ENCODE results near the gene CIDEB. TPM values are rescaled to one million over a fixed set of nuclear protein-coding genes. Genes with fewer than 3 reads are reported as not detected.

The CIDEB gene
- total and polyA plus RNA-seq, 2 of the 8 experiments (the other 6 are each of a cell fraction or from before 2014, with no cell fraction given), result 0.11 TPM; not detected in 1

GRCh38 chr14:24278424-24278823 lies 29.4 kb downstream of the CIDEB start:
- H2BK120ac ChIP-seq (replicated peaks; ENCODE audit: low read depth, low read length), result no peak overlapping the region
- no peak overlapping the region for H3K9ac ChIP-seq (replicated peaks in 1 of 4; ENCODE audit: extremely low read depth in 1 of 4, low read depth in 3 of 4, low read length in 3 of 4)
- 92% methylated on average over 5 of the region's 5 CpGs; no CpG with 5 or more reads in 1 of the 2 experiments for WGBS, 2 experiments (ENCODE audit: extremely low coverage in 1 of 2, insufficient coverage in 1 of 2, insufficient read length in 1 of 2, insufficient replicate concordance in 2 of 2, low coverage in 1 of 2, low lambda C conversion rate in 2 of 2, missing lambda C conversion rate in 1 of 2)
- H4K8ac ChIP-seq (ENCODE audit: extremely low read depth, insufficient read depth, low read length), result no peak overlapping the region
- no peak overlapping the region for H3K14ac ChIP-seq (ENCODE audit: insufficient read length)
- no peaks in the 10 kb centered on the region for H3K27me3 ChIP-seq (replicated peaks in 1 of 4; ENCODE audit: control insufficient read depth in 3 of 4, extremely low read depth in 1 of 4, insufficient read depth in 3 of 4, low read length in 3 of 4)
- no peak overlapping the region for H4K91ac ChIP-seq (replicated peaks; ENCODE audit: insufficient read length, low read length)
- H2BK12ac ChIP-seq (ENCODE audit: low read depth, low read length), result no peak overlapping the region
- peaks cover 0 to 3% of the 10 kb centered on the region in 2 experiments for H4K20me1 ChIP-seq (replicated peaks in 1 of 2; ENCODE audit: control insufficient read depth in 1 of 2, insufficient read depth in 2 of 2, low read length in 2 of 2)
- no peak overlapping the region for H2BK5ac ChIP-seq (ENCODE audit: low read depth, low read length)
- H3K4me3 ChIP-seq (ENCODE audit: extremely low read depth in 1 of 4, insufficient read depth in 2 of 4, low read depth in 3 of 4, low read length in 4 of 4), result no peak overlapping the region
- H3K79me2 ChIP-seq (ENCODE audit: control insufficient read depth in 1 of 2, insufficient read depth in 2 of 2, low read length in 2 of 2), result no peaks in the 10 kb centered on the region
- no peaks in the 10 kb centered on the region for H3K4me1 ChIP-seq (replicated peaks in 1 of 4; ENCODE audit: control insufficient read depth in 3 of 4, insufficient read depth in 4 of 4, low read length in 3 of 4)
- H2BK20ac ChIP-seq (ENCODE audit: low read length), result no peak overlapping the region
- no peaks in the 10 kb centered on the region for H3K23me2 ChIP-seq (ENCODE audit: low read depth, low read length)
- H3K9me3 ChIP-seq (ENCODE audit: insufficient read depth in 2 of 2, low read depth in 1 of 2, low read length in 1 of 2), result no peaks in the 10 kb centered on the region
- no peak overlapping the region for H3K56ac ChIP-seq (replicated peaks; ENCODE audit: insufficient read length, low read depth, low read length)
- ChIA-PET CTCF (ENCODE audit: partially characterized antibody) (interaction anchor here (1.0 to 11.5 kb wide), 6 partner anchors 13 to 51 kb away, joined by 3 to 137 read pairs (median 3); partner anchors contain the start of genes DHRS1, NOP9 and TINF2), POLR2A (ENCODE audit: partially characterized antibody) (interaction anchor here (0.7 to 2.3 kb wide), 4 partner anchors 10 to 102 kb away, joined by 3 to 9 read pairs (median 6); no protein-coding TSS in a partner anchor)
- no peak overlapping the region for H3K4ac ChIP-seq (replicated peaks; ENCODE audit: insufficient read length, low read depth, low read length)
- H2AFZ ChIP-seq (ENCODE audit: low read length), result no peak overlapping the region
- H2BK15ac ChIP-seq (ENCODE audit: low read length), result no peak overlapping the region
- H3K36me3 ChIP-seq (ENCODE audit: control insufficient read depth in 2 of 4, insufficient read depth in 4 of 4, low read length in 3 of 4), result no peaks in the 10 kb centered on the region
- no peak overlapping the region for H3K27ac ChIP-seq (ENCODE audit: low read depth, low read length)
- H3K18ac ChIP-seq (ENCODE audit: extremely low read depth, low read length), result no peak overlapping the region
- TF ChIP-seq RAD21 (IDR thresholded peaks at IDR 0.05 in 1 of 2, conservative IDR thresholded peaks at IDR 0.05 in 1 of 2; ENCODE audit: low read depth in 2 of 2, low read length in 2 of 2) (no peak), TBP (IDR thresholded peaks at IDR 0.05; ENCODE audit: low read depth, low read length) (no peak), MAFK (IDR thresholded peaks at IDR 0.05; ENCODE audit: low read depth, low read length) (no peak), NRF1 (IDR thresholded peaks at IDR 0.05; ENCODE audit: low read depth, low read length) (no peak), CREB1 (IDR thresholded peaks at IDR 0.05) (no peak), CEBPB (IDR thresholded peaks at IDR 0.05; ENCODE audit: low read depth, low read length) (no peak), KDM4A (IDR thresholded peaks at IDR 0.05; ENCODE audit: low read depth, low read length, severe bottlenecking) (no peak), YY1 (IDR thresholded peaks at IDR 0.05; ENCODE audit: low read depth, low read length) (no peak), RNF2 (IDR thresholded peaks at IDR 0.05; ENCODE audit: borderline replicate concordance, low read depth, low read length, missing control alignments, poor library complexity, severe bottlenecking) (no peak), KDM5A (IDR thresholded peaks at IDR 0.05; ENCODE audit: low read length) (no peak), TEAD4 (IDR thresholded peaks at IDR 0.05; ENCODE audit: low read depth, low read length) (no peak), MAX (IDR thresholded peaks at IDR 0.05) (no peak), RXRA (IDR thresholded peaks at IDR 0.05; ENCODE audit: insufficient read depth, low read depth, low read length) (no peak)
- H3K79me1 ChIP-seq (ENCODE audit: low read depth, low read length), result no peaks in the 10 kb centered on the region
- DNase-seq (ENCODE audit: low read depth in 1 of 2, low spot score in 2 of 2), result no peak
- H4K5ac ChIP-seq (ENCODE audit: insufficient read length, low read depth, low read length), result no peak overlapping the region
- no peak overlapping the region for H2AK5ac ChIP-seq (ENCODE audit: low read depth, low read length)
- H3K4me2 ChIP-seq (ENCODE audit: insufficient read depth in 1 of 2, low read depth in 2 of 2, low read length in 2 of 2), result no peak overlapping the region
- FAIRE-seq, result no peak
- no peak overlapping the region for H3K23ac ChIP-seq (ENCODE audit: insufficient read length)
